ENCODE measurements around the gene KCNH1. TPM values are rescaled to one million over a fixed set of nuclear protein-coding genes. Genes with fewer than 3 reads are reported as not detected.

KCNH1 gene
- polyA plus RNA-seq, 1 donor from 2014 or later = 3.9 TPM

DNA sequence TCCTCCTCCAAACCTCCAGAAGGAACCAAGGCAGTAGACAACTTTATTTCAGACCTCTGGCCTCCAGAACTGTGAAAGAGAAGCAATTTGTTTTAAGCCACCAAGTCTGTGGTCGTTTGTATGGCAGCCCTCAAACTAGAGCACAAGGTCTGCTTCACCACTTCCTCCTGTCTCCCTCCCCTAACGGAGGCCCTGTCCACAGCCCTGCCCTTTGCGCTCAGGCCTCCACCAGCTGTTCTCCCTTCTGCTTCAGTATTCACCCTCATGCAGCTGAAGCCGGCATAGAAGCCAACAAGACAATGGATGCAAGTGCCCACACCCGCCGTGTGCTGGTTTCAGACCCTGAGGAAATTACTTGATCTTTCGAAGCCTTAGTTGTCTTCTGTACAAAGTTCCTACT is 441.2 kb downstream of the KCNH1 start:
- no peaks in the 10 kb centered on the region for H4K20me1 ChIP-seq (ENCODE audit: insufficient read depth)
- H3K27ac ChIP-seq (ENCODE audit: low read length) = no peak overlapping the region
- TF ChIP-seq POLR2AphosphoS5 (IDR thresholded peaks at IDR 0.05) = no peak
- TF ChIP-seq EP300 (conservative IDR thresholded peaks at IDR 0.05; ENCODE audit: poor library complexity, severe bottlenecking) = no peak
- no peak for TF ChIP-seq TAF1 (IDR thresholded peaks at IDR 0.05; ENCODE audit: low read depth)
- no peak for TF ChIP-seq MXI1 (conservative IDR thresholded peaks at IDR 0.05; ENCODE audit: poor library complexity, severe bottlenecking)
- TF ChIP-seq, protein P1, sequence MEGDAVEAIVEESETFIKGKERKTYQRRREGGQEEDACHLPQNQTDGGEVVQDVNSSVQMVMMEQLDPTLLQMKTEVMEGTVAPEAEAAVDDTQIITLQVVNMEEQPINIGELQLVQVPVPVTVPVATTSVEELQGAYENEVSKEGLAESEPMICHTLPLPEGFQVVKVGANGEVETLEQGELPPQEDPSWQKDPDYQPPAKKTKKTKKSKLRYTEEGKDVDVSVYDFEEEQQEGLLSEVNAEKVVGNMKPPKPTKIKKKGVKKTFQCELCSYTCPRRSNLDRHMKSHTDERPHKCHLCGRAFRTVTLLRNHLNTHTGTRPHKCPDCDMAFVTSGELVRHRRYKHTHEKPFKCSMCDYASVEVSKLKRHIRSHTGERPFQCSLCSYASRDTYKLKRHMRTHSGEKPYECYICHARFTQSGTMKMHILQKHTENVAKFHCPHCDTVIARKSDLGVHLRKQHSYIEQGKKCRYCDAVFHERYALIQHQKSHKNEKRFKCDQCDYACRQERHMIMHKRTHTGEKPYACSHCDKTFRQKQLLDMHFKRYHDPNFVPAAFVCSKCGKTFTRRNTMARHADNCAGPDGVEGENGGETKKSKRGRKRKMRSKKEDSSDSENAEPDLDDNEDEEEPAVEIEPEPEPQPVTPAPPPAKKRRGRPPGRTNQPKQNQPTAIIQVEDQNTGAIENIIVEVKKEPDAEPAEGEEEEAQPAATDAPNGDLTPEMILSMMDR (IDR thresholded peaks at IDR 0.05; ENCODE audit: poor library complexity, severe bottlenecking) = no peak
- TF ChIP-seq, protein P2, sequence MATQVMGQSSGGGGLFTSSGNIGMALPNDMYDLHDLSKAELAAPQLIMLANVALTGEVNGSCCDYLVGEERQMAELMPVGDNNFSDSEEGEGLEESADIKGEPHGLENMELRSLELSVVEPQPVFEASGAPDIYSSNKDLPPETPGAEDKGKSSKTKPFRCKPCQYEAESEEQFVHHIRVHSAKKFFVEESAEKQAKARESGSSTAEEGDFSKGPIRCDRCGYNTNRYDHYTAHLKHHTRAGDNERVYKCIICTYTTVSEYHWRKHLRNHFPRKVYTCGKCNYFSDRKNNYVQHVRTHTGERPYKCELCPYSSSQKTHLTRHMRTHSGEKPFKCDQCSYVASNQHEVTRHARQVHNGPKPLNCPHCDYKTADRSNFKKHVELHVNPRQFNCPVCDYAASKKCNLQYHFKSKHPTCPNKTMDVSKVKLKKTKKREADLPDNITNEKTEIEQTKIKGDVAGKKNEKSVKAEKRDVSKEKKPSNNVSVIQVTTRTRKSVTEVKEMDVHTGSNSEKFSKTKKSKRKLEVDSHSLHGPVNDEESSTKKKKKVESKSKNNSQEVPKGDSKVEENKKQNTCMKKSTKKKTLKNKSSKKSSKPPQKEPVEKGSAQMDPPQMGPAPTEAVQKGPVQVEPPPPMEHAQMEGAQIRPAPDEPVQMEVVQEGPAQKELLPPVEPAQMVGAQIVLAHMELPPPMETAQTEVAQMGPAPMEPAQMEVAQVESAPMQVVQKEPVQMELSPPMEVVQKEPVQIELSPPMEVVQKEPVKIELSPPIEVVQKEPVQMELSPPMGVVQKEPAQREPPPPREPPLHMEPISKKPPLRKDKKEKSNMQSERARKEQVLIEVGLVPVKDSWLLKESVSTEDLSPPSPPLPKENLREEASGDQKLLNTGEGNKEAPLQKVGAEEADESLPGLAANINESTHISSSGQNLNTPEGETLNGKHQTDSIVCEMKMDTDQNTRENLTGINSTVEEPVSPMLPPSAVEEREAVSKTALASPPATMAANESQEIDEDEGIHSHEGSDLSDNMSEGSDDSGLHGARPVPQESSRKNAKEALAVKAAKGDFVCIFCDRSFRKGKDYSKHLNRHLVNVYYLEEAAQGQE (IDR thresholded peaks at IDR 0.05; ENCODE audit: borderline replicate concordance) = no peak
- no peak for TF ChIP-seq EZH2 (IDR thresholded peaks at IDR 0.05; ENCODE audit: borderline replicate concordance, insufficient read depth, low read length, poor library complexity, severe bottlenecking)
- TF ChIP-seq SMC3 (conservative IDR thresholded peaks at IDR 0.05; ENCODE audit: poor library complexity) = no peak
- H3K27me3 ChIP-seq (ENCODE audit: insufficient read depth, low read depth, low read length) = no peaks in the 10 kb centered on the region
- H3F3A ChIP-seq (ENCODE audit: insufficient read depth, low read length, poor library complexity, severe bottlenecking) = no peaks in the 10 kb centered on the region
- H3K9ac ChIP-seq (ENCODE audit: low read length) = no peak overlapping the region
- H3K4me2 ChIP-seq (ENCODE audit: low read length) = no peak overlapping the region
- no peak overlapping the region for H2AFZ ChIP-seq (ENCODE audit: low read depth, low read length)
- H3K4me3 ChIP-seq (ENCODE audit: low read length) = no peak overlapping the region
- H3K9me2 ChIP-seq (ENCODE audit: insufficient read depth, low read length) = no peaks in the 10 kb centered on the region
- no peaks in the 10 kb centered on the region for H3K9me3 ChIP-seq (ENCODE audit: low read length)
- no peaks in the 10 kb centered on the region for H3K79me2 ChIP-seq (replicated peaks; ENCODE audit: insufficient read depth, low read length)
- no peaks in the 10 kb centered on the region for H3K36me3 ChIP-seq (ENCODE audit: insufficient read depth, low read length)

DNA sequence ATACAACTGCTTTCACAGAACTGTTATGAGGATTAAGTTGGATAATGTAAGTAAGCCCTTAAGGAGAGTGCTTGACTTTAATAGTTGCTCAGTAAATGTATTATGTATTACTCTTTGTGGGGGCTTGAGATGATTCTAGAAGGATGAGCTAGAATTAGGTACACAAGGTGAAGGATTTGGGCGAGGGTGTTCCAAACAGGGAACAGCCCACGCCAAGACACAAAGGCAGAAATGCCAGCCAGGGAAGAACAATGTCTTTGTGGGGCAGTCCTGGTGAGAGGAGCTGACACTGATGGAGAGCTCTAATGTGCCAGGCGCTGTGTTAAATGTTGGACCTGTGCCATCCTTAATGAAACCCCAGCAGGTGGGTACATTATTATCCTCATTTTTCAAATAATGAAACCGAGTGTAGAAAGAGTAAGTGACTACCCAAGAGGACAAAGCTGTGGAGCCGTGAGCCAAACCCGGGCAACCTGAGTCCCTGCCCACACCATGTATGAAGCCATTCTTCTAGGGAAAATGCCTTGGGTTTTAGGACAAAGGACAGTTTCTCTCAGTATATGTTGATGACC is 442.8 kb downstream of the KCNH1 start:
- no peaks in the 10 kb centered on the region for H4K20me1 ChIP-seq (ENCODE audit: insufficient read depth)
- H3K4me2 ChIP-seq (ENCODE audit: low read length) = no peak overlapping the region
- H3K36me3 ChIP-seq (ENCODE audit: insufficient read depth, low read length) = no peaks in the 10 kb centered on the region
- H3K9me2 ChIP-seq (ENCODE audit: insufficient read depth, low read length) = no peaks in the 10 kb centered on the region
- no peak overlapping the region for H3K9ac ChIP-seq (ENCODE audit: low read length)
- H3K27me3 ChIP-seq (ENCODE audit: insufficient read depth, low read depth, low read length) = no peaks in the 10 kb centered on the region
- no peak overlapping the region for H3K4me3 ChIP-seq (ENCODE audit: low read length)
- TF ChIP-seq, protein P1 (IDR thresholded peaks at IDR 0.05; ENCODE audit: poor library complexity, severe bottlenecking) = no peak
- TF ChIP-seq MXI1 (conservative IDR thresholded peaks at IDR 0.05; ENCODE audit: poor library complexity, severe bottlenecking) (no peak), EP300 (conservative IDR thresholded peaks at IDR 0.05; ENCODE audit: poor library complexity, severe bottlenecking) (no peak), POLR2AphosphoS5 (IDR thresholded peaks at IDR 0.05) (no peak), SMC3 (conservative IDR thresholded peaks at IDR 0.05; ENCODE audit: poor library complexity) (no peak), RAD21 (conservative IDR thresholded peaks at IDR 0.05) (no peak), EZH2 (IDR thresholded peaks at IDR 0.05; ENCODE audit: borderline replicate concordance, insufficient read depth, low read length, poor library complexity, severe bottlenecking) (no peak), TAF1 (IDR thresholded peaks at IDR 0.05; ENCODE audit: low read depth) (no peak)
- TF ChIP-seq, protein P2 (IDR thresholded peaks at IDR 0.05; ENCODE audit: borderline replicate concordance) = no peak
- no peak overlapping the region for H3K27ac ChIP-seq (ENCODE audit: low read length)
- no peaks in the 10 kb centered on the region for H3K9me3 ChIP-seq (ENCODE audit: low read length)
- H3K79me2 ChIP-seq (replicated peaks; ENCODE audit: insufficient read depth, low read length) = no peaks in the 10 kb centered on the region
- no peaks in the 10 kb centered on the region for H3F3A ChIP-seq (ENCODE audit: insufficient read depth, low read length, poor library complexity, severe bottlenecking)
- H2AFZ ChIP-seq (ENCODE audit: low read depth, low read length) = no peak overlapping the region

Data from neural cell (in vitro differentiated cells).